H1 (cell line): ENCODE measurements around the gene TRHDE. TPM values are rescaled to one million over a fixed set of nuclear protein-coding genes. Genes with fewer than 3 reads are reported as not detected.

Source experiments
- BCL11A ChIP-seq, 2 experiments: IDR thresholded peaks; one replicate each; pipeline ENCODE4 v1.6.1; 2011; ENCODE audit warnings: low read depth in 2 of 2, low read length in 2 of 2, mild to moderate bottlenecking in 2 of 2
- CBX5 ChIP-seq: fragments of 300-800, 300-1000 bp; sonication (generic); IDR thresholded peaks from 2 replicates; pipeline ENCODE4 v1.7.1; 2016; ENCODE audit warnings: antibody characterized with exemption, low read length, low read depth
- CHD1 ChIP-seq: IDR thresholded peaks from 2 replicates; pipeline ENCODE4 v1.6.1; 2012; ENCODE audit warnings: low read depth, low read length, improper control_type of control experiment
- CHD2 ChIP-seq: IDR thresholded peaks from 2 replicates; pipeline ENCODE4 v1.6.1; 2012; ENCODE audit warnings: low read length, improper control_type of control experiment
- HDAC6 ChIP-seq: IDR thresholded peaks from one replicate; pipeline ENCODE4 v1.7.1; 2012; ENCODE audit warnings: low read depth, mild to moderate bottlenecking, inconsistent platforms, low read length, moderate library complexity
- KDM4A ChIP-seq: IDR thresholded peaks from one replicate; pipeline ENCODE4 v1.7.1; 2012; ENCODE audit warnings: low read depth, mild to moderate bottlenecking, moderate library complexity, low read length, inconsistent platforms; ENCODE audit not compliant: severe bottlenecking
- POLR2AphosphoS5 ChIP-seq: IDR thresholded peaks from 2 replicates; pipeline ENCODE4 v1.6.1; 2011; ENCODE audit warnings: low read depth, low read length
- RFX5 ChIP-seq: IDR thresholded peaks from 2 replicates; pipeline ENCODE4 v1.6.1; 2011; ENCODE audit warnings: low read depth, low read length, improper control_type of control experiment, borderline replicate concordance
- SIRT6 ChIP-seq: IDR thresholded peaks from one replicate; pipeline ENCODE4 v1.7.1; 2012; ENCODE audit warnings: low read length, inconsistent platforms
- polyA plus RNA-seq, 7 experiments: library from polyadenylated mRNA; depleted of rRNA in 3 of 7; stranded (reverse) in 5 of 7; unstranded in 2 of 7; fragments of >200 nt in 5 of 7; fragments of 200-250 nt in 2 of 7; gene quantifications; 1 replicate in 5 of 7; 2 replicates in 1 of 7; 4 replicates in 1 of 7; pipeline versions ENCODE4 v1.2.1 to v1.2.3, GENCODE V29; 2011 to 2013; ENCODE audit warnings: missing spikeins in 2 of 7, mixed read lengths in 2 of 7
- total RNA-seq: library from RNA; stranded (reverse); fragmentation: NEBNext Ultra II Directional; extraction: Animal tissue kit (Norgen Biotek cat#: 25700); gene quantifications from 2 replicates; pipeline ENCODE4 v1.2.1, GENCODE V29; 2021
- TF ChIP-seq, protein P1 (sequence below): fragments of 300-600 bp; sonication (generic); IDR thresholded peaks from 2 replicates; pipeline ENCODE4 v1.7.1; 2012; ENCODE audit warnings: low read length, moderate library complexity, mild to moderate bottlenecking, inconsistent platforms; ENCODE audit not compliant: insufficient replicate concordance
- TF ChIP-seq, protein P2 (sequence below): IDR thresholded peaks from 2 replicates; pipeline ENCODE4 v1.6.1; 2011; ENCODE audit warnings: low read length, improper control_type of control experiment

Gene TRHDE
- total and polyA plus RNA-seq, 2 of the 8 experiments (the other 6 are each of a cell fraction or from before 2014, with no cell fraction given), result 1.3 to 5.0 TPM

DNA sequence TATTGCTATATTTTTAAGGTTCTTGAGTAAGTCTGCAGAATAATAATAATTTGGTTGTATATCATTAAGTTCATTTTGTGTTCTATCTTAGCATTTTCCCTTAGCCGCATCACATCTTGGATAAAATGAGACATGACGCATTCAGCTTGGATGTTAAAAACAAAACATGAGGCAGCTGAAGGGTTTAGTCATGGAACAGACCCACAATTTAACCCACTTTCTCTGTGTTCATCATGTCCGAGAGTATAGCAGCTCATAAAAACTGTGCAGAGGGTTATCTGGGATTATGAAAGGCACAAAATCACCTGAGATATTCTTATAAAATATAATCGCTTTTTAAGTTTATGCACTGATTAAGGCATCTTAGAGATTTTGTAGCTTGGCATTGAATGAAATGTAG lies 219.3 kb downstream of the TRHDE start (continued):
- TF ChIP-seq, protein P1, sequence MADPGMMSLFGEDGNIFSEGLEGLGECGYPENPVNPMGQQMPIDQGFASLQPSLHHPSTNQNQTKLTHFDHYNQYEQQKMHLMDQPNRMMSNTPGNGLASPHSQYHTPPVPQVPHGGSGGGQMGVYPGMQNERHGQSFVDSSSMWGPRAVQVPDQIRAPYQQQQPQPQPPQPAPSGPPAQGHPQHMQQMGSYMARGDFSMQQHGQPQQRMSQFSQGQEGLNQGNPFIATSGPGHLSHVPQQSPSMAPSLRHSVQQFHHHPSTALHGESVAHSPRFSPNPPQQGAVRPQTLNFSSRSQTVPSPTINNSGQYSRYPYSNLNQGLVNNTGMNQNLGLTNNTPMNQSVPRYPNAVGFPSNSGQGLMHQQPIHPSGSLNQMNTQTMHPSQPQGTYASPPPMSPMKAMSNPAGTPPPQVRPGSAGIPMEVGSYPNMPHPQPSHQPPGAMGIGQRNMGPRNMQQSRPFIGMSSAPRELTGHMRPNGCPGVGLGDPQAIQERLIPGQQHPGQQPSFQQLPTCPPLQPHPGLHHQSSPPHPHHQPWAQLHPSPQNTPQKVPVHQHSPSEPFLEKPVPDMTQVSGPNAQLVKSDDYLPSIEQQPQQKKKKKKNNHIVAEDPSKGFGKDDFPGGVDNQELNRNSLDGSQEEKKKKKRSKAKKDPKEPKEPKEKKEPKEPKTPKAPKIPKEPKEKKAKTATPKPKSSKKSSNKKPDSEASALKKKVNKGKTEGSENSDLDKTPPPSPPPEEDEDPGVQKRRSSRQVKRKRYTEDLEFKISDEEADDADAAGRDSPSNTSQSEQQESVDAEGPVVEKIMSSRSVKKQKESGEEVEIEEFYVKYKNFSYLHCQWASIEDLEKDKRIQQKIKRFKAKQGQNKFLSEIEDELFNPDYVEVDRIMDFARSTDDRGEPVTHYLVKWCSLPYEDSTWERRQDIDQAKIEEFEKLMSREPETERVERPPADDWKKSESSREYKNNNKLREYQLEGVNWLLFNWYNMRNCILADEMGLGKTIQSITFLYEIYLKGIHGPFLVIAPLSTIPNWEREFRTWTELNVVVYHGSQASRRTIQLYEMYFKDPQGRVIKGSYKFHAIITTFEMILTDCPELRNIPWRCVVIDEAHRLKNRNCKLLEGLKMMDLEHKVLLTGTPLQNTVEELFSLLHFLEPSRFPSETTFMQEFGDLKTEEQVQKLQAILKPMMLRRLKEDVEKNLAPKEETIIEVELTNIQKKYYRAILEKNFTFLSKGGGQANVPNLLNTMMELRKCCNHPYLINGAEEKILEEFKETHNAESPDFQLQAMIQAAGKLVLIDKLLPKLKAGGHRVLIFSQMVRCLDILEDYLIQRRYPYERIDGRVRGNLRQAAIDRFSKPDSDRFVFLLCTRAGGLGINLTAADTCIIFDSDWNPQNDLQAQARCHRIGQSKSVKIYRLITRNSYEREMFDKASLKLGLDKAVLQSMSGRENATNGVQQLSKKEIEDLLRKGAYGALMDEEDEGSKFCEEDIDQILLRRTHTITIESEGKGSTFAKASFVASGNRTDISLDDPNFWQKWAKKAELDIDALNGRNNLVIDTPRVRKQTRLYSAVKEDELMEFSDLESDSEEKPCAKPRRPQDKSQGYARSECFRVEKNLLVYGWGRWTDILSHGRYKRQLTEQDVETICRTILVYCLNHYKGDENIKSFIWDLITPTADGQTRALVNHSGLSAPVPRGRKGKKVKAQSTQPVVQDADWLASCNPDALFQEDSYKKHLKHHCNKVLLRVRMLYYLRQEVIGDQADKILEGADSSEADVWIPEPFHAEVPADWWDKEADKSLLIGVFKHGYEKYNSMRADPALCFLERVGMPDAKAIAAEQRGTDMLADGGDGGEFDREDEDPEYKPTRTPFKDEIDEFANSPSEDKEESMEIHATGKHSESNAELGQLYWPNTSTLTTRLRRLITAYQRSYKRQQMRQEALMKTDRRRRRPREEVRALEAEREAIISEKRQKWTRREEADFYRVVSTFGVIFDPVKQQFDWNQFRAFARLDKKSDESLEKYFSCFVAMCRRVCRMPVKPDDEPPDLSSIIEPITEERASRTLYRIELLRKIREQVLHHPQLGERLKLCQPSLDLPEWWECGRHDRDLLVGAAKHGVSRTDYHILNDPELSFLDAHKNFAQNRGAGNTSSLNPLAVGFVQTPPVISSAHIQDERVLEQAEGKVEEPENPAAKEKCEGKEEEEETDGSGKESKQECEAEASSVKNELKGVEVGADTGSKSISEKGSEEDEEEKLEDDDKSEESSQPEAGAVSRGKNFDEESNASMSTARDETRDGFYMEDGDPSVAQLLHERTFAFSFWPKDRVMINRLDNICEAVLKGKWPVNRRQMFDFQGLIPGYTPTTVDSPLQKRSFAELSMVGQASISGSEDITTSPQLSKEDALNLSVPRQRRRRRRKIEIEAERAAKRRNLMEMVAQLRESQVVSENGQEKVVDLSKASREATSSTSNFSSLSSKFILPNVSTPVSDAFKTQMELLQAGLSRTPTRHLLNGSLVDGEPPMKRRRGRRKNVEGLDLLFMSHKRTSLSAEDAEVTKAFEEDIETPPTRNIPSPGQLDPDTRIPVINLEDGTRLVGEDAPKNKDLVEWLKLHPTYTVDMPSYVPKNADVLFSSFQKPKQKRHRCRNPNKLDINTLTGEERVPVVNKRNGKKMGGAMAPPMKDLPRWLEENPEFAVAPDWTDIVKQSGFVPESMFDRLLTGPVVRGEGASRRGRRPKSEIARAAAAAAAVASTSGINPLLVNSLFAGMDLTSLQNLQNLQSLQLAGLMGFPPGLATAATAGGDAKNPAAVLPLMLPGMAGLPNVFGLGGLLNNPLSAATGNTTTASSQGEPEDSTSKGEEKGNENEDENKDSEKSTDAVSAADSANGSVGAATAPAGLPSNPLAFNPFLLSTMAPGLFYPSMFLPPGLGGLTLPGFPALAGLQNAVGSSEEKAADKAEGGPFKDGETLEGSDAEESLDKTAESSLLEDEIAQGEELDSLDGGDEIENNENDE, result no peak
- no peak for TF ChIP-seq CHD1
- no peak for TF ChIP-seq POLR2AphosphoS5
- TF ChIP-seq, protein P2, sequence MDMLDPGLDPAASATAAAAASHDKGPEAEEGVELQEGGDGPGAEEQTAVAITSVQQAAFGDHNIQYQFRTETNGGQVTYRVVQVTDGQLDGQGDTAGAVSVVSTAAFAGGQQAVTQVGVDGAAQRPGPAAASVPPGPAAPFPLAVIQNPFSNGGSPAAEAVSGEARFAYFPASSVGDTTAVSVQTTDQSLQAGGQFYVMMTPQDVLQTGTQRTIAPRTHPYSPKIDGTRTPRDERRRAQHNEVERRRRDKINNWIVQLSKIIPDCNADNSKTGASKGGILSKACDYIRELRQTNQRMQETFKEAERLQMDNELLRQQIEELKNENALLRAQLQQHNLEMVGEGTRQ, result no peak
- TF ChIP-seq CBX5, result no peak
- TF ChIP-seq KDM4A, result no peak
- no peak for TF ChIP-seq BCL11A (IDR thresholded peaks at IDR 0.05; ENCODE audit: low read depth in 2 of 2, low read length in 2 of 2)
- no peak for TF ChIP-seq CHD2
- TF ChIP-seq RFX5, result no peak
- TF ChIP-seq HDAC6, result no peak
- TF ChIP-seq SIRT6, result no peak
